Measurements from ENCODE around the gene CBL.
A peak's percentile ranks its signal among the peaks of the same experiment; 100 is the strongest.

GRCh38 chr11:119338318-119338890 lies 132.3 kb downstream of the CBL start:
- no peak for TF ChIP-seq POLR2A (IDR thresholded peaks at IDR 0.05; ENCODE audit: extremely low read depth, insufficient read length)
- TF ChIP-seq, protein P1, sequence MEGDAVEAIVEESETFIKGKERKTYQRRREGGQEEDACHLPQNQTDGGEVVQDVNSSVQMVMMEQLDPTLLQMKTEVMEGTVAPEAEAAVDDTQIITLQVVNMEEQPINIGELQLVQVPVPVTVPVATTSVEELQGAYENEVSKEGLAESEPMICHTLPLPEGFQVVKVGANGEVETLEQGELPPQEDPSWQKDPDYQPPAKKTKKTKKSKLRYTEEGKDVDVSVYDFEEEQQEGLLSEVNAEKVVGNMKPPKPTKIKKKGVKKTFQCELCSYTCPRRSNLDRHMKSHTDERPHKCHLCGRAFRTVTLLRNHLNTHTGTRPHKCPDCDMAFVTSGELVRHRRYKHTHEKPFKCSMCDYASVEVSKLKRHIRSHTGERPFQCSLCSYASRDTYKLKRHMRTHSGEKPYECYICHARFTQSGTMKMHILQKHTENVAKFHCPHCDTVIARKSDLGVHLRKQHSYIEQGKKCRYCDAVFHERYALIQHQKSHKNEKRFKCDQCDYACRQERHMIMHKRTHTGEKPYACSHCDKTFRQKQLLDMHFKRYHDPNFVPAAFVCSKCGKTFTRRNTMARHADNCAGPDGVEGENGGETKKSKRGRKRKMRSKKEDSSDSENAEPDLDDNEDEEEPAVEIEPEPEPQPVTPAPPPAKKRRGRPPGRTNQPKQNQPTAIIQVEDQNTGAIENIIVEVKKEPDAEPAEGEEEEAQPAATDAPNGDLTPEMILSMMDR (IDR thresholded peaks at IDR 0.05; ENCODE audit: low read depth, low read length): peak; percentile 86
